ENCODE measurements around the gene OVCH2.

DNA sequence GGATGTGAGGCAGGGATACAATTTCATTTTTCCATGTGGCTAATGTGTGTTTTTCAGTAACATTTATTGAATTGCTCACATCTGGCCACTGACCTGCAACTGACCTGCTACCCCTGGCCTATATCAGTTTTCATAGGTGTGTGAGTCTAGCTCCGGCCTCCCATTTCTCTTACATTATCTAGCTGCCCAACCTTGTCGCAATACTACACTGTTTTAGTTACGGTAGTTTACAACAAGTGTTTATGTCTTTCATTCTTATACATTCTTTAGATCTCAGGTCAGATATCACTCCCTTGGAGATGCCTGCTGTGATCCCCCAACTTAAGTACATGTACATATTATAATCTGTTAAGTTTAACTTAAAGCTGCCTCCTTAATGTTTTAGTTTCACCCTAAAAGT lies 30.6 kb downstream of the OVCH2 start:
- no peak for TF ChIP-seq POLR2AphosphoS5 (IDR thresholded peaks at IDR 0.05)
- TF ChIP-seq, protein P1, sequence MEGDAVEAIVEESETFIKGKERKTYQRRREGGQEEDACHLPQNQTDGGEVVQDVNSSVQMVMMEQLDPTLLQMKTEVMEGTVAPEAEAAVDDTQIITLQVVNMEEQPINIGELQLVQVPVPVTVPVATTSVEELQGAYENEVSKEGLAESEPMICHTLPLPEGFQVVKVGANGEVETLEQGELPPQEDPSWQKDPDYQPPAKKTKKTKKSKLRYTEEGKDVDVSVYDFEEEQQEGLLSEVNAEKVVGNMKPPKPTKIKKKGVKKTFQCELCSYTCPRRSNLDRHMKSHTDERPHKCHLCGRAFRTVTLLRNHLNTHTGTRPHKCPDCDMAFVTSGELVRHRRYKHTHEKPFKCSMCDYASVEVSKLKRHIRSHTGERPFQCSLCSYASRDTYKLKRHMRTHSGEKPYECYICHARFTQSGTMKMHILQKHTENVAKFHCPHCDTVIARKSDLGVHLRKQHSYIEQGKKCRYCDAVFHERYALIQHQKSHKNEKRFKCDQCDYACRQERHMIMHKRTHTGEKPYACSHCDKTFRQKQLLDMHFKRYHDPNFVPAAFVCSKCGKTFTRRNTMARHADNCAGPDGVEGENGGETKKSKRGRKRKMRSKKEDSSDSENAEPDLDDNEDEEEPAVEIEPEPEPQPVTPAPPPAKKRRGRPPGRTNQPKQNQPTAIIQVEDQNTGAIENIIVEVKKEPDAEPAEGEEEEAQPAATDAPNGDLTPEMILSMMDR (IDR thresholded peaks at IDR 0.05), result no peak
- TF ChIP-seq POLR2A (IDR thresholded peaks at IDR 0.05), result no peak
- TF ChIP-seq EP300 (IDR thresholded peaks at IDR 0.05), result no peak
